Activated CD4-positive, alpha-beta T cell treated with anti-CD3 and anti-CD28 coated beads, Interleukin-2, amount 10 ng/mL, durations not matched to agents 7 days and 5 days (primary cell): ENCODE data around the gene PNCK. TPM values are rescaled to one million over a fixed set of nuclear protein-coding genes. Genes with fewer than 3 reads are reported as not detected.
"Not testable (repeated sequence)": the region's sequence is repeated elsewhere in the genome, so short reads cannot be mapped to it uniquely, and the experiment has no call there.

Experiments
- CTCF ChIA-PET: fragments of 350-600 bp; sonication (Branson Sonifier 250); formaldehyde crosslinking; loops from one replicate; lab custom pipeline; 2021; ENCODE audit warnings: antibody characterized with exemption; lab: Charles Lee
- POLR2A ChIA-PET: fragments of 350-600 bp; sonication (Branson Sonifier 250); formaldehyde crosslinking; loops from one replicate; lab custom pipeline; 2021; ENCODE audit warnings: antibody characterized with exemption; lab: Charles Lee
- DNase-seq: peaks from one replicate; pipeline ENCODE4 v3.0.0-alpha.2; 2020
- H3K27ac Mint-ChIP-seq: one replicate; pipeline ENCODE4 v1.8.0; 2021; ENCODE audit warnings: mild to moderate bottlenecking, moderate library complexity, mixed read lengths
- H3K27me3 Mint-ChIP-seq: one replicate; pipeline ENCODE4 v1.8.0; 2021; ENCODE audit warnings: mixed read lengths
- H3K36me3 Mint-ChIP-seq: one replicate; pipeline ENCODE4 v1.8.0; 2021; ENCODE audit warnings: low read depth, mixed read lengths
- H3K4me1 Mint-ChIP-seq: one replicate; pipeline ENCODE4 v1.8.0; 2021; ENCODE audit warnings: mixed read lengths
- H3K4me3 Mint-ChIP-seq: one replicate; pipeline ENCODE4 v1.8.0; 2021; ENCODE audit warnings: mild to moderate bottlenecking, moderate library complexity, mixed read lengths
- H3K9me3 Mint-ChIP-seq: one replicate; pipeline ENCODE4 v1.8.0; 2021; ENCODE audit warnings: mixed read lengths
- total RNA-seq, 2 experiments: library from RNA; stranded (reverse); gene quantifications; one replicate each; pipeline ENCODE4 v1.2.3, GENCODE V29; 2021

Gene PNCK
- total RNA-seq, 2 experiments from 2014 or later = not detected

GRCh38 chrX:153696538-153696937 is 22.9 kb upstream of the PNCK start:
- H3K27ac Mint-ChIP-seq, POLR2A ChIA-PET, H3K9me3 Mint-ChIP-seq, CTCF ChIA-PET, DNase-seq, H3K36me3 Mint-ChIP-seq, H3K27me3 Mint-ChIP-seq, H3K4me3 Mint-ChIP-seq, H3K4me1 Mint-ChIP-seq: not testable (repeated sequence)

GRCh38 chrX:153696100-153696499 is 22.5 kb upstream of the PNCK start:
- POLR2A ChIA-PET = no interaction called here
- H3K27me3 Mint-ChIP-seq = no peaks in the 10 kb centered on the region
- peaks cover 10% of the 10 kb centered on the region for H3K36me3 Mint-ChIP-seq
- no peaks in the 10 kb centered on the region for H3K9me3 Mint-ChIP-seq
- H3K4me3 Mint-ChIP-seq = no peak overlapping the region
- H3K4me1 Mint-ChIP-seq = no peaks in the 10 kb centered on the region
- H3K27ac Mint-ChIP-seq = no peak overlapping the region
- CTCF ChIA-PET = no interaction called here
- no peak for DNase-seq

- H3K9me3 Mint-ChIP-seq = no peaks in the 10 kb centered on the region
- CTCF ChIA-PET = interaction anchor here (0.6 kb wide), 1 partner anchor 214 kb away, joined by 3 read pairs; no protein-coding TSS in a partner anchor
- no peaks in the 10 kb centered on the region for H3K4me1 Mint-ChIP-seq
- POLR2A ChIA-PET = no interaction called here
- H3K27ac Mint-ChIP-seq = no peak overlapping the region
- H3K4me3 Mint-ChIP-seq = no peak overlapping the region
- no peak for DNase-seq
- H3K36me3 Mint-ChIP-seq = peaks cover 10% of the 10 kb centered on the region
- peaks cover 1% of the 10 kb centered on the region for H3K27me3 Mint-ChIP-seq
Observed at GRCh38 chrX:153694687-153695270, 21.2 kb upstream of the PNCK start.

GRCh38 chrX:153694256-153694655 is 20.6 kb upstream of the PNCK start:
- POLR2A ChIA-PET, H3K36me3 Mint-ChIP-seq, H3K9me3 Mint-ChIP-seq, H3K4me1 Mint-ChIP-seq, H3K27me3 Mint-ChIP-seq, H3K4me3 Mint-ChIP-seq, CTCF ChIA-PET, DNase-seq, H3K27ac Mint-ChIP-seq: not testable (repeated sequence)

GRCh38 chrX:153693216-153694086 is 19.8 kb upstream of the PNCK start:
- POLR2A ChIA-PET = no interaction called here
- no peaks in the 10 kb centered on the region for H3K9me3 Mint-ChIP-seq
- H3K27ac Mint-ChIP-seq = no peak overlapping the region
- H3K36me3 Mint-ChIP-seq = peaks cover 10% of the 10 kb centered on the region
- H3K4me3 Mint-ChIP-seq = no peak overlapping the region
- CTCF ChIA-PET = no interaction called here
- peaks cover 6% of the 10 kb centered on the region for H3K27me3 Mint-ChIP-seq
- no peaks in the 10 kb centered on the region for H3K4me1 Mint-ChIP-seq
- no peak for DNase-seq

- Mint-ChIP-seq H3K4me1 (no peaks in the 10 kb centered on the region), H3K27ac (no peak overlapping the region), H3K36me3 (peaks cover 9% of the 10 kb centered on the region), H3K9me3 (no peaks in the 10 kb centered on the region), H3K27me3 (peaks cover 6% of the 10 kb centered on the region), H3K4me3 (no peak overlapping the region)
- CTCF ChIA-PET = no interaction called here
- POLR2A ChIA-PET = no interaction called here
- DNase-seq = no peak
Observed at GRCh38 chrX:153692611-153693156, 19.1 kb upstream of the PNCK start.

- H3K27me3 Mint-ChIP-seq = peaks cover 6% of the 10 kb centered on the region
- no peaks in the 10 kb centered on the region for H3K9me3 Mint-ChIP-seq
- H3K4me1 Mint-ChIP-seq = no peaks in the 10 kb centered on the region
- no peak overlapping the region for H3K4me3 Mint-ChIP-seq
- POLR2A ChIA-PET = no interaction called here
- no peak for DNase-seq
- CTCF ChIA-PET = no interaction called here
- peaks cover 2% of the 10 kb centered on the region for H3K36me3 Mint-ChIP-seq
- no peak overlapping the region for H3K27ac Mint-ChIP-seq
Observed at GRCh38 chrX:153692003-153692402, 18.4 kb upstream of the PNCK start.

GRCh38 chrX:153691032-153691827 is 17.6 kb upstream of the PNCK start:
- peaks cover 12% of the 10 kb centered on the region for H3K27me3 Mint-ChIP-seq
- H3K36me3 Mint-ChIP-seq, H3K9me3 Mint-ChIP-seq, DNase-seq, POLR2A ChIA-PET, CTCF ChIA-PET, H3K4me1 Mint-ChIP-seq, H3K27ac Mint-ChIP-seq, H3K4me3 Mint-ChIP-seq: not testable (repeated sequence)

- Mint-ChIP-seq H3K27ac (no peak overlapping the region), H3K4me1 (no peaks in the 10 kb centered on the region), H3K27me3 (peaks cover 12% of the 10 kb centered on the region), H3K36me3 (no peaks in the 10 kb centered on the region), H3K4me3 (no peak overlapping the region), H3K9me3 (no peaks in the 10 kb centered on the region)
- ChIA-PET CTCF (no interaction called here), POLR2A (no interaction called here)
- DNase-seq = no peak
Observed at GRCh38 chrX:153690466-153690865, 16.9 kb upstream of the PNCK start.

GRCh38 chrX:153689654-153690465 is 16.2 kb upstream of the PNCK start:
- no peak overlapping the region for H3K4me3 Mint-ChIP-seq
- no peaks in the 10 kb centered on the region for H3K36me3 Mint-ChIP-seq
- ChIA-PET POLR2A (no interaction called here), CTCF (no interaction called here)
- H3K4me1 Mint-ChIP-seq = no peaks in the 10 kb centered on the region
- no peak overlapping the region for H3K27ac Mint-ChIP-seq
- H3K27me3 Mint-ChIP-seq = peaks cover 12% of the 10 kb centered on the region
- DNase-seq = no peak
- H3K9me3 Mint-ChIP-seq = no peaks in the 10 kb centered on the region

- Mint-ChIP-seq H3K36me3 (no peaks in the 10 kb centered on the region), H3K4me3 (no peak overlapping the region), H3K9me3 (no peaks in the 10 kb centered on the region), H3K27ac (no peak overlapping the region), H3K27me3 (peaks cover 12% of the 10 kb centered on the region), H3K4me1 (no peaks in the 10 kb centered on the region)
- ChIA-PET CTCF (no interaction called here), POLR2A (no interaction called here)
- no peak for DNase-seq
Observed at GRCh38 chrX:153688911-153689590, 15.4 kb upstream of the PNCK start.

- Mint-ChIP-seq H3K36me3 (no peaks in the 10 kb centered on the region), H3K4me3 (no peak overlapping the region), H3K9me3 (no peaks in the 10 kb centered on the region), H3K27ac (no peak overlapping the region), H3K4me1 (no peaks in the 10 kb centered on the region), H3K27me3 (peaks cover 14% of the 10 kb centered on the region)
- DNase-seq = no peak
- ChIA-PET CTCF (no interaction called here), POLR2A (no interaction called here)
Observed at GRCh38 chrX:153688506-153688905, 14.9 kb upstream of the PNCK start.
